NCI-H1930 (cell line): ENCODE data around the gene GCNA.
"Not testable (repeated sequence)": the region's sequence is repeated elsewhere in the genome, so short reads cannot be mapped to it uniquely, and the experiment has no call there.

Experiments
- DNase-seq, 2 experiments: peaks; one replicate each; lab custom pipeline; 2025; lab: John Stamatoyannopoulos, UW

Gene GCNA

GRCh38 chrX:71640002-71640401, 61.8 kb downstream of the GCNA start:
- DNase-seq, result no peak

- not testable (repeated sequence) for DNase-seq
Observed at GRCh38 chrX:71644406-71644805, 66.2 kb downstream of the GCNA start.

DNA sequence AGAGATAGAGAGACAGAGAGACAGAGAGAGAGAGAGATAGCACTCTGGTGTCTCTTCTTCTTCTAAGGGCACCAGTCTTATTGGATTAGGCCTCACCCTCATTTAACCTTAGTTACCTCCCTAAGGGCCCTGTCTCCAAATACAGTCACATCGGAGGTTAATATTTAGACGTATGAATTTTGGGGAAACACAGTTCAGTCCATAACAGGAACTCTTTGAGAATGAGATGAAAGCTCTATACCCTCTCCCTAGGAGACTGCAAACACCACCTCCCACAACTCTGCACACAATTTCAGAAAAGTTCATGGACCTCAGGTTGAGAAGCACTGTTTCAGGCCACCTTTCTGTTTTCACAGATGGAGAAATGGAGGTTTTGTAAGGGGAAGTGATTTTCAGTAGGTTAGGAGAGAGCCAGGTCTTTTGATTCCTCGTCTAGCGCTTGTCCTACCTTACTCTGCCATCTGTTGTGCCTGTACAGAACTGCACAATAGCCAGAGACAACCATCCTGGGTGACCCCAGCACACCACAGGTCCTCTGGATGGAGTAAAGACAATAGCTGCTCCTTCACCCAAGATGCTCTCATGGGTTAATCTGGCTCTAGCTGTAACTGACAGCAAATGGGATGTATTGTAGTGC, 72.2 kb downstream of the GCNA start:
- no peak for DNase-seq

GRCh38 chrX:71652405-71652804, 74.2 kb downstream of the GCNA start:
- peak in 1 of 2 experiments; percentile 0 for DNase-seq

DNA sequence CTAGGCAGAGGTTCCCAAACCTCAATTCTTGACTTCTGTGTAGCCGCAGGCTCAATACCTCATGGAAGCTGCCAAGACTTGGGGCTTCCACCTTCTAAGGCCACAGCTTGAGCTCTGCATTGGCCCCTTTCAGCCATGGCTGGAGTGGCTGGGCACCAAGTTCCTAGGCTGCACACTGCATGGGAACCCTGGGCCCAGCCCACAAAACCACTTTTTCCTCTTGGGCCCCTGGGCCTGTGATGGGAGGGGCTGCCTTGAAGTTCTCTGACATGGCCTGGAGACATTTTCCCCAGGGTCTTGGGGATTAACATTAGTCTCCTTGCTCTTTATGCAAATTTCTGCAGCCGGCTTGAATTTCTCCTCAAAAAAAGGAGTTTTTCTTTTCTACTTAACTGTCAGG, 75.1 kb downstream of the GCNA start:
- DNase-seq, result no peak

GRCh38 chrX:71657267-71657666, 79.0 kb downstream of the GCNA start:
- DNase-seq, result no peak

- no peak for DNase-seq
Observed at GRCh38 chrX:71659342-71659741, 81.1 kb downstream of the GCNA start.

- no peak for DNase-seq
Observed at GRCh38 chrX:71659959-71660358, 81.7 kb downstream of the GCNA start.

- no peak for DNase-seq
Observed at GRCh38 chrX:71660562-71661416, 82.6 kb downstream of the GCNA start.

GRCh38 chrX:71661919-71662318, 83.7 kb downstream of the GCNA start:
- DNase-seq, result no peak

GRCh38 chrX:71662654-71663053, 84.4 kb downstream of the GCNA start:
- DNase-seq, result not testable (repeated sequence)
